Mesothelial cell of epicardium (in vitro differentiated cells): ENCODE results near the gene MGAT2. TPM values are rescaled to one million over a fixed set of nuclear protein-coding genes. Genes with fewer than 3 reads are reported as not detected.
"Not testable (repeated sequence)": the region's sequence is repeated elsewhere in the genome, so short reads cannot be mapped to it uniquely, and the experiment has no call there.

ENCODE experiments used
- DNase-seq, 2 experiments: peaks; one replicate each; pipeline ENCODE4 v3.0.0; 2021; ENCODE audit warnings: low spot score in 2 of 2; ENCODE audit not compliant: unreplicated experiment in 2 of 2
- H3K27ac Mint-ChIP-seq: 2 replicates; pipeline ENCODE4 v1.8.0; 2021; ENCODE audit warnings: mixed read lengths
- H3K27me3 Mint-ChIP-seq: 2 replicates; pipeline ENCODE4 v1.8.0; 2021; ENCODE audit warnings: low read depth, mixed read lengths
- H3K36me3 Mint-ChIP-seq: 2 replicates; pipeline ENCODE4 v1.8.0; 2021; ENCODE audit warnings: mixed read lengths
- H3K4me1 Mint-ChIP-seq: 2 replicates; pipeline ENCODE4 v1.8.0; 2021; ENCODE audit warnings: mixed read lengths
- H3K4me3 Mint-ChIP-seq: 2 replicates; pipeline ENCODE4 v1.8.0; 2021; ENCODE audit warnings: mild to moderate bottlenecking, moderate library complexity, mixed read lengths
- H3K9me3 Mint-ChIP-seq: 2 replicates; pipeline ENCODE4 v1.8.0; 2021; ENCODE audit warnings: mixed read lengths
- total RNA-seq: library from RNA; stranded (reverse); gene quantifications from 3 replicates; pipeline ENCODE4 v1.2.1, GENCODE V29; 2021
- TF ChIP-seq, protein P1 (sequence below): fragments of 200-600 bp; sonication (generic); IDR thresholded peaks from one replicate; pipeline ENCODE4 v1.5.0; 2021; ENCODE audit warnings: antibody characterized with exemption; ENCODE audit not compliant: unreplicated experiment

MGAT2 gene
- total RNA-seq, 1 donor from 2014 or later, result 18.7 TPM

GRCh38 chr14:49654511-49654910 is 33.9 kb downstream of the MGAT2 start:
- Mint-ChIP-seq H3K4me3 (no peak overlapping the region), H3K9me3 (no peaks in the 10 kb centered on the region), H3K4me1 (no peaks in the 10 kb centered on the region), H3K27me3 (no peaks in the 10 kb centered on the region), H3K27ac (no peak overlapping the region), H3K36me3 (peaks cover 3% of the 10 kb centered on the region)
- no peak for DNase-seq
- TF ChIP-seq, protein P1, sequence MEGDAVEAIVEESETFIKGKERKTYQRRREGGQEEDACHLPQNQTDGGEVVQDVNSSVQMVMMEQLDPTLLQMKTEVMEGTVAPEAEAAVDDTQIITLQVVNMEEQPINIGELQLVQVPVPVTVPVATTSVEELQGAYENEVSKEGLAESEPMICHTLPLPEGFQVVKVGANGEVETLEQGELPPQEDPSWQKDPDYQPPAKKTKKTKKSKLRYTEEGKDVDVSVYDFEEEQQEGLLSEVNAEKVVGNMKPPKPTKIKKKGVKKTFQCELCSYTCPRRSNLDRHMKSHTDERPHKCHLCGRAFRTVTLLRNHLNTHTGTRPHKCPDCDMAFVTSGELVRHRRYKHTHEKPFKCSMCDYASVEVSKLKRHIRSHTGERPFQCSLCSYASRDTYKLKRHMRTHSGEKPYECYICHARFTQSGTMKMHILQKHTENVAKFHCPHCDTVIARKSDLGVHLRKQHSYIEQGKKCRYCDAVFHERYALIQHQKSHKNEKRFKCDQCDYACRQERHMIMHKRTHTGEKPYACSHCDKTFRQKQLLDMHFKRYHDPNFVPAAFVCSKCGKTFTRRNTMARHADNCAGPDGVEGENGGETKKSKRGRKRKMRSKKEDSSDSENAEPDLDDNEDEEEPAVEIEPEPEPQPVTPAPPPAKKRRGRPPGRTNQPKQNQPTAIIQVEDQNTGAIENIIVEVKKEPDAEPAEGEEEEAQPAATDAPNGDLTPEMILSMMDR, result no peak

DNA sequence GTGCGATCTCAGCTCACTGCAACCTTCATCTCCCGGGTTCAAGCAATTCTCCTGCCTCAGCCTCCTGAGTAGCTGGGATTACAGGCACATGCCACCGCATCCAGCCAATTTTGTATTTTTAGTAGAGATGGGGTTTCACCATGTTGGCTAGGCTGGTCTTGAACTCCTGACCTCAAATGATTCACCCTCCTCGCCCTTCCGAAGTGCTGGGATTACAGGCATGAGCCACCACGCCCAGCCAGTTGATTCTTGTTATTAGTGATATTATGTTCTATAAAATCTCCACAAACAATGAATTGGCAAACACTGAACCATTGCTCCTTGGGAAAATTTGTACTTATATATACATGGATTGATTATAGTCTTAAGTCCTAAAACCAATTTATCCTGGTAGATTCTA is 36.9 kb downstream of the MGAT2 start:
- not testable (repeated sequence) for H3K27me3 Mint-ChIP-seq, H3K4me1 Mint-ChIP-seq, H3K27ac Mint-ChIP-seq, DNase-seq, H3K4me3 Mint-ChIP-seq, H3K9me3 Mint-ChIP-seq, H3K36me3 Mint-ChIP-seq

DNA sequence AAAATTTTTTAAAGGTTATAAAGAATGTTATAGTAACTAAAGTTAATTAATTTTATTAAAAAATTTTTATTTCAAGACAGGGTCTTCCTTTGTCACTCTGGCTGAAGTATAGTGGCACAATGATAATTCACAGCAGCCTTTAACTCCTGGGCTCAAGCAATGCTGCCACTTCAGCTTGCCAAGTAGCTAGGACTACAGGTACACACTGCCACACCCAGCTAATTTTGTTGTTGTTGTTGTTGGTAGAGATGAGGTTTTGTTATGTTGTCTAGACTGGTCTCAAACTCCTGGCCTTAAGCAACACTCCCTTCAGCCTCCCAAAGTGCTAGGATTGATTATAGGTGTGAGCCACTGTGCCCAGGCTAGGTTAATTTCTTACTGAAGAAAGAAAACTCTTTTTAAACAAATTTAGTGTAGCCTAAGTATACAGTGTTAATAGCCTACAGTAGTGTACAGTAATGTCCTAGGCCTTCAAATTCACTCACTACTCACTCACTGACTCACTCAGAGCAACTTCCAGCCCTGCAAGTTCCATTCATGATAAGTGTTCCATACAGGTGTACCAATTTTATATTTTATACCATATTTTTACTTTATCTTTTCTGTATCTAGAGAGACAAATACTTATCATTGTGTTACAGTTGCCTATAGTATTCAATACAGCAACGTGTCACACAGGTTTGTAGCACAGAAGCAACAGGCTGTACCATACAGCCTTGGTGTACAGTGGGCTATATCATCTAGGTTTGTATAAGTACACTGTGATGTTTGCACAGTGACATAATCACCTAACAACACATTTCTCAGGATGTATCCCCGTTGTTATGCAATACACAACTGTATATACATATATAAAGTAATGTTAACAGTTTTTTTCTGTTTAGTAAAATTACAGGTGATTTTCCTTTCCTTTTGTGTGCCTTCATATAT is 39.2 kb downstream of the MGAT2 start:
- H3K27ac Mint-ChIP-seq, result no peak overlapping the region
- no peaks in the 10 kb centered on the region for H3K27me3 Mint-ChIP-seq
- H3K36me3 Mint-ChIP-seq, result peaks cover 5% of the 10 kb centered on the region
- DNase-seq, result no peak
- no peaks in the 10 kb centered on the region for H3K4me1 Mint-ChIP-seq
- TF ChIP-seq, protein P1, result no peak
- H3K4me3 Mint-ChIP-seq, result no peak overlapping the region
- no peaks in the 10 kb centered on the region for H3K9me3 Mint-ChIP-seq

DNA sequence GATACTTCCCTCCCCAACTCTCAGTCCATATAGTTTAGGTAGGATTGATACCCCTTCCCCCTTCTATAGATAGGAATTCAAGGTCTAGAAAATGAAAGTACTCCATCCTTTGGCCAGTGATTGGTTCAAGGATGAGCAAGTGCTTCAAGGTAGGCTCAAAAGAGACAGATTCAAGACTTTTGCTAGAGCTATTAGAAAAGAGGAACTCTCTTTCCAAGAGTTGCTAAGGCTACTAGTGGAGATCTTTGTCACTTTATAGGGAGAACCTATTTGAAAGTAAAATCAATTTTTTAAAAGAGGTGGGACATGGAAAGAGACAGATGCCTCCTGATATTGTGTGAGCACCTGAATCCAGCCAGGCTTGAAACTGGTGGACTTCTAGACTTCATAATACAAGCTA is 49.9 kb downstream of the MGAT2 start:
- H3K4me1 Mint-ChIP-seq, result no peaks in the 10 kb centered on the region
- no peaks in the 10 kb centered on the region for H3K9me3 Mint-ChIP-seq
- TF ChIP-seq, protein P1, result no peak
- no peaks in the 10 kb centered on the region for H3K27me3 Mint-ChIP-seq
- no peak for DNase-seq
- H3K4me3 Mint-ChIP-seq, result no peak overlapping the region
- H3K27ac Mint-ChIP-seq, result no peak overlapping the region
- H3K36me3 Mint-ChIP-seq, result peaks cover 15% of the 10 kb centered on the region

Other genes with a start within 250 kb of the MGAT2 start
- gene RPS29, start 34.4 kb upstream of the MGAT2 start, total RNA-seq, result 1,338 to 1,394 TPM (median 1,392 TPM) in 3 replicates
- gene LRR1, start 21.9 kb upstream of the MGAT2 start, total RNA-seq, result 8.8 to 10.9 TPM (median 9.2 TPM) in 3 replicates
- gene RPL36AL, start 173 bp upstream of the MGAT2 start, total RNA-seq, result 148 to 149 TPM (median 149 TPM) in 3 replicates
- 10.8 to 11.8 TPM (median 11.5 TPM) in 3 replicates for gene DNAAF2, start 14.4 kb downstream of the MGAT2 start, total RNA-seq
- 8.3 to 9.3 TPM (median 8.5 TPM) in 3 replicates for gene POLE2, start 67.4 kb downstream of the MGAT2 start, total RNA-seq
- 4.9 to 6.6 TPM (median 6.6 TPM) in 3 replicates for gene KLHDC1, start 72.3 kb downstream of the MGAT2 start, total RNA-seq
- 60.1 to 60.3 TPM (median 60.2 TPM) in 3 replicates for gene KLHDC2, start 147.4 kb downstream of the MGAT2 start, total RNA-seq
- 83.5 to 94.9 TPM (median 91.2 TPM) in 3 replicates for gene NEMF, start 232.0 kb downstream of the MGAT2 start, total RNA-seq